ENCODE results near the gene NKD1.
"Not testable (repeated sequence)": the region's sequence is repeated elsewhere in the genome, so short reads cannot be mapped to it uniquely, and the experiment has no call there.

The NKD1 gene

DNA sequence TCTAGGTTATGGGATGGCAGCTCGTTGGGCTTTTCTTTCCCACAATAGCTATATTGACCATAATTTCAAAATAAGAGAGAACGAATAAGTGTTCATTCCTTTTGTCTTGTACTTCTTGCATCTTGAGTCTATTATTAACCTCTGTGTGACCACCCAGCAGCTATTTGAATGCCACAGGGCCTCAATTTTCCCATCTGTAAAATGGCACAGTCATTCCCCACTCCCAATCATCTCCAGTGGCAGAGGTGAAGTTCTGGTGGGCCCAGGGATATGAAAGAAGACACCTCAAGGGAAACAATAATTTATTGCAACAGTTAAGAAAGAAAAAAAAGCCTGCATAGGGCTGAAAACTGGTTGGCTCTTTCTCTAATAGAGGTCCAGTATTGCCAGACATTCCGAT is 28.6 kb upstream of the NKD1 start:
- DNase-seq (ENCODE audit: low spot score) = no peak

DNA sequence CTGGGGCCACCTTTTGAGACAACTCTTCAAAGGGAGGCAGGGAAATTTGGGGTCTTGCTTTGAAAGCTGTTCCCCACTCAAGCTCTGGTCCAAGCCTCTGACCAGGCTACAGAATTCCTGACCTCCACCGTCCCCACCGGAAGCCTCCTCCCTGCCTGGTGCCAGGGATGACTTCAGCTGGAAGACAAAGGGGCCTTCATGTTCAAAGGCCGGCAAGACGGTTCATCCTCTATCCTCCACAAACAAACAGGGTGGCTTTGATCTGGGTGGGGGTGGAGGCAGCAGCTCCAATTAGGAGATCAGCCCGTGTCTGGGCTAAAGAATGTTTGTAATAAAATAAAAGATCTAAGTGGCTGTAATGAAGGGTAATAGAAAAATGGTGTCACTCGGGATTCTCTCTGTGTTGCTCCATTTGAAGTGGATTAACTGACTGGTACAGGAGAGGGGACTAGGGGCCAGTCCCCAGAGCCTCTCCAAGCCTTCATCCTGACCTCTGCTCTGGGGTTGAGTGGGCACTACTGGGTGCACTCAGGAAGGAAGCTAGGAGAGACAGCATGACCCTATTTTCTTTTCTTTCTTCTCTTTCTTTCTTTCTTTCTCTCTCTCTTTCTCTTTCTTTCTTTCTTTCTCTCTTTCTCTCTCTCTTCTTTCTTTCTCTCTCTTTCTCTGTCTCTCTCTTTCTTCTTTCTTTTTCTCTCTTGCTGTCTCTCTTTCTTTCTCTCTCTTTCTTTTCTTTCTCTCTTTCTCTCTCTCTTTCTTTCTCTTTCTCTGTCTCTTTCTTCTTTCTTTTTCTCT is 27.5 kb upstream of the NKD1 start:
- no peak for DNase-seq (ENCODE audit: low spot score)

DNA sequence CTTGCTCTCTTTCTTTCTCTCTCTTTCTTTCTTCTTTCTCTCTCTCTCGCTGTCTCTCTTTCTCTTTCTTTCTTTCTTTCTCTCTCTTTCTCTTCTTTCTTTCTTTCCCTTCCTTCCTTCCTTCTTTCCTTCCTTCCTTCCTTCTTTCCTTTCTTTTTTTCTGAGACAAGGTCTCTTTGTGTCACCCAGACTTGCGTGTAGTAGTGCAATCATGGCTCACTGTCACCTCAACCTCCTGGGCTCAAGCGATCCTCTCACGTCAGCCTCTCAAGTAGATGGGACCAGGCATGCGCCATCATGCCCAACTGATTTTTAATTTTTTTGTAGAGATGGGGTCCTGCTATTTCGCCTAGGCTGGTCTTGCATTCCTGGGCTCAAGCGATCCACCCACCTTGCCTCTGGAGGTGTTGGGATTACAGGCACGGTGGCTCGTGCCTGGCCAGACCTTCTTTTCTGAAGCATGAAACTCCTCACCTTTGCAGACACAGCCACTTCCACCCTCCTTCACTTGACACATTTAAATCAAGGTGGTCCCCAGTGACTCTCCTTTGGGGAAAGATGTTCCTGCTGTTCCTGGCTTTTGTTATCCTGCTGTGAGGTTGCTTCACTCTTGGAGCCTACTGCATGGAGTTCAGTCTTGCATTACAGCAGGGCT is 26.8 kb upstream of the NKD1 start:
- no peak for DNase-seq (ENCODE audit: low spot score)

DNA sequence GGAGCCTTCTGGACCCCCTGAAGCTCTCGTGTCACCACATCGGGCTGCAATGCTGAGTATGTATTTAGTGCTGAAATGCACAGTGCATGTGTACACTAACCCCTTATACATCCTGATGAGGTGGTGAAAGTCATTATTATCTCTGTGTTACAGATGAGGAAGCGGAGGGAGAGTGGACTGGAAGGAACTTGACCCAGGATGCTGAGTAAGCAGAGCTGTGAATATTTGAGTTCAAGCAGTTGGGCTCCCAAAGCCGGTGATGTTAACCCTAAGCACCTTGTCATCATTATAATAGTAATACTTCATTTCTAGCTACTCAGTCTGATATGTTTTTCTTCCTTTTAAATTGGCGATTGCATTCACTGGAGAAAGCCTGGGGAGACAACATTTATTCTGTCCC is 25.9 kb upstream of the NKD1 start:
- no peak for DNase-seq (ENCODE audit: low spot score)

DNA sequence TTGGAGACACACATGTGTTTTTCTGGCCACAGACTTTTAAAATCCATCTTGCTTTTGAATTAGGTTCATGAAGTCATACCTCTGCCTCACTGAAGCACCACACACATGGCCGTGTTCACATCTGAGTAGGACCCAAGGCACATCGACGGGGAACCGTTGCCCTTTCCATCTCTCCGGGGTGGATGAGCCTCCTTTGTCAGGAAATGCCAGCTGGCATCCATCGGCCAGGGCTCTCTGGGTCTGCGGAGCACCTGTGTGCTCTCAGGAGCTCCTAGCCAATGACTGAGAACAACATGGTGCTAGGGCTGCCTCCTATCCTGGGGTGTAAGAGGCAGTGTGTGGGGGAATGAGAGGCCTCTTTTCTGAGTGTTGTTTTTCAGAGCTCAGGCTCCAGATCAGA is 24.5 kb upstream of the NKD1 start:
- DNase-seq (ENCODE audit: low spot score) = no peak

DNA sequence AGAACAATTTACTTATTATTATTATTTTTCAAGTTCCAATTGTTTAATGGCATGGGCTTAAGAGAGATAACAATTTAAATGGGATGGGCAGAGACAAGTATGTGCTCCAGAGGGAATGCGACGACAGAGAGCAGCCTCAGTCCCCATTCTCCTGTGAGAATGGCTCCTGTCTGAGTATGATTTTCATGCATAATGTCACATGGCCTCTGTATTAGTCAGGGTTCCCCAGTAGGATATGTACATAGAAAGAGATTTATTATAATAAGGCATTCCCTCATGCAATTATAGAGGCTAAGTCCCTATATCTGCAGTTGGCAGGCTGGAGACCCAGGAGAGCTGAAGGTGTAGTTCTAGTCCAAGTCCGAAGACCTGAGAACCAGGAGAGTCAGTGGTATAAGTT is 22.9 kb upstream of the NKD1 start:
- DNase-seq (ENCODE audit: low spot score) = no peak

DNA sequence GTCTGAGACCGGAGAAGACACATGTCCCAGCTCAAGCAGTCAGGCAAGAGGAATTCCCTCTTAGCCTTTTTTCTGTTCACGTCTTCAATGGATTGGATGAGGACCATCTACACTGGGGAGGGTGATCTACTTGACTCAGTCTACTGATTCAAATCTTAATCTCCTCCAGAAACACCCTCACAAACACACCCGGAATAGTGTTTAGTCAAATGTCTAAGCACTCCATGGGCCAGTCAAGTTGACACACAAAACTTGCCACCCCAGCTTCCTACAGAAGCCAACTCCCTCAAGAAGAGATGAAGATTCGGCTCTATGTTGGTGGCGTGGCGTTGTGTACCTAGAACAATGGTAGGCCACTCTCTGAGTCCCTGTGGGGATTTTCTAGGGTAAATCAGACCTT is 22.5 kb upstream of the NKD1 start:
- no peak for DNase-seq (ENCODE audit: low spot score)

DNA sequence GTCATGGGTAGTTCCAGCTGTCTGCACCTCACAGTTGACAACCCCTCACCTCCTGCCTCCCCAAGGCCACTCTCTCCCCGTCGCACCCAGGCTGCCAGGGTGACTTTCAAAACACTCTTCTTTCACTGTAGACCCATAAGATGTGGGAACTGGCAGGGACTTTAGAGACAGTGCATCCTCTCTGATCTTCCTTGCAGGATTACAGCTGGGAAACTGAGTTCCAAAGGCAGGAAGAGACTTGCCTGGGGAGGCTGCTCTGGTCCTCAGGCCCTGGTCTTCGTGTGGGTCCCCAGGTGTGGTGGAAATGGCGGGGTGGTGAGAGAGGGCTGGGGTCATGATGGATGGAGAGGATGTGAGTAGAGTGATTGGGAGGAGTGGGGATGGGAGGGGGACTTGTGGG is 21.9 kb upstream of the NKD1 start:
- no peak for DNase-seq (ENCODE audit: low spot score)

DNA sequence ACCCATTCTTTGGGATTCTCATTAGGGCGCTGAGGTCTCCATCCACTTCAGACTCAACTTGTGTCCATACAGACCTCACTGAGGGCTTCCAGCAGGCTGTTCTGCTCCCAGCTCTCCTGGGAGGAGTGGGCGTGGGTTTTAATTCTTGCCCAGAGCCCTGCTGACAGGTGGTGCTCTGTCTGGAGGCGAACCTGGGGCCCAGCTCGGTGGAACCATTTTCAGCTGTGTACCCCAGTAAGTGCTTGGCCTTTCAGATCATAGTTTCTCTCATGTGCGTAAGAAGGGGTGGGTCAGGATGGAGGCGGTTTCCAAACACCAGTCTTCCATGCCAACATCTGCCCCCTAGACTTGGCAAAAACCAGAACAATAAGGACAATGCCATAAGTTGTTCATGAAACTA is 21.4 kb upstream of the NKD1 start:
- DNase-seq (ENCODE audit: low spot score) = no peak

DNA sequence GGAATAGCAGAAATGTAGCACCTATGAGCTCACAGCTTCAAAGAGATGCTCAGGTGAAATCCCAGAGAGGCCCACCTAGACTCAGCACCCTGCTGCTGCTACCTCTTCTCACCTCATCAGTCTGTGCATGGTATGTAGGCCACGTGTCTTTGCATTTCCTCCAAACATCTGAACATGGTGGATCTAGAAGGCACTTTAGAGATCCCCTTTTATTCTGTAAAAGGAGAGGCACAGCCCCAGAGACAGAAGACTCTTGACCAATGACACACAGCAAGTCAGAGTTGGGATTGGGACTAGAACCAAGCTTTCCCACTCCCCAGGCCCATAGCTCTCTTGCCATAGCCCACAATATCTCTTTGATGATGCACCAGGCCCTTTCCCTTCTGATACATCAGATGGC is 19.4 kb upstream of the NKD1 start:
- no peak for DNase-seq (ENCODE audit: low spot score)

DNA sequence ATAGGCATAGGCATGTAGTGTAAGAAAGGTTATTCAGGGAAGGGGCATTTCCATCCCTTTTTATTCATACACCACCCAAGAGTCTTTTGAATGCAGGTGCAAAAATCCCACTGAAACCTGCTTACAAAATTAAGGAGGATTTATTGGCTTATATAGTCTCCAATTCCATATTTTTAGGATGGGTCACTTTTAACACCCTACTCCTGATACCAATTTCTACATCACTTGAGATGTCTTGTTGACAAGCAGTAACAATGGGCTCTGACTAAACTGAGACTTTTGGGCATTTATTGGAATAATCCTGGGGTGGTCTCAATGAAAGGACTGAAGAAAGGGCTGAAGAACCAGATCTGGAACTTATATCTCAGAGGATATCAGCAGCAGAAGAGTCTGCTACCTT is 18.9 kb upstream of the NKD1 start:
- DNase-seq (ENCODE audit: low spot score) = no peak

DNA sequence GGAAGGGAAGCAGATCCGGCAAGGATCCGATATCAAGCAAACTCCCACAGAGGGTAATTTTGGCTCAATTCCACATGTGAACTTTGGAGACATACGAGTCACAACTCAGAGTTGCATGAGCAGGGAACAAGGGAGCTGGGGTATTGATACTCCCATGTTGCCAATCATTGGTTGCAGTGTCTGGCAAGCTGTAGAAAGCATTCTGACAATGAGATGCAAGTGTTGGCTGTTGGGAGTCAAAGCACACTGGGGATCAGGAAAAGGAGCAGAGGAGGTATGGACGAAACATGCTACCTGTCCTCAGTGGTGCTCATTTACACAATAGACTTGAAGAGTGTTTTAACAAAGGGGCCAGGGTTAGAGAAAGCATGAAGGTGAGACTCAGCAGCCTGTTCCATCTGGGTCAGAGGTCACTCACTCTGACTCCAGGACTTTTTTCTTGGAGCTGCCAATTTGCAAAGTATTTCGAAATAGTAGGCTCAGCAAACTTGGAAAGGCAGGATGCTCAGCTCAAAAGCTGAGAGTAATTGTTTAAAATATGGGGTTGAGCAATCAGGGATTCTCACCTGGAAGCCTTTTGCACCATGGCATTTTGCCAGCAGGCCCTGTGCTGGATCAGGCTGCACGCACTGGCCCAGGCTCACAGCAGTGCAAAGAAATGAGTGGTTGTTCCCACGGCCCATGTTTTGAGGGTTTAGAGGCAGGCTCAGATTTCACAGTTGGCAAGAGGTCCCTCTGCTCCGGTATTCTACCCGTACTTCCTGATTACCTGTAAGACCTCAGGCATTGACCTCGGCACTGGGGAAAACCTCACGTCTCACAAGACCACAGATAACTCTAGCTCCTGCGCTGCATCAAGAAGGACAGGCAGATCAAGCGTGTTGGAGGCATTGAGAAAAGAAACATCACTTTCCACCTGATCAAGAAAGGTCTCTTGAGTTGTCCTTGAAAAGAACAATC is 17.6 kb upstream of the NKD1 start:
- DNase-seq (ENCODE audit: low spot score) = no peak

DNA sequence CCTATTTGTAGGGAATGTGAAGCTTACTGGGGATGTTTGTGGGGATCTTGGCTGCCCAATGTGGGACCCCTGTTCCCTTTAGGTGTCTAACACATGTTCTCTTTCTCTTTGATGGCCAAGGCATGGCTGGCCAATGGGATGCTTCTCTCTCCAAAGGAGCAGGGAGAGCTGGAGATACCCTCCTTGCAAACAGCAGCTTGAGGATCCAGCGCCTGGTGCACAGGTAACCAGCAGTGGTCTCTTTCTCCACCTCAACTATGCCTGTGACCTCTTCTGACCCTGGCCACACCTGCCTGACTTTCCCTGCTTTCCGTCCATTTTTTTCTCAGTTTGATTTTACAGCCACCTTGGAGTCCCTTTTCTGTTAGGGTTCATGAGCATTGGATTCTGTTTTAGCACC is 16.8 kb upstream of the NKD1 start:
- no peak for DNase-seq (ENCODE audit: low spot score)

DNA sequence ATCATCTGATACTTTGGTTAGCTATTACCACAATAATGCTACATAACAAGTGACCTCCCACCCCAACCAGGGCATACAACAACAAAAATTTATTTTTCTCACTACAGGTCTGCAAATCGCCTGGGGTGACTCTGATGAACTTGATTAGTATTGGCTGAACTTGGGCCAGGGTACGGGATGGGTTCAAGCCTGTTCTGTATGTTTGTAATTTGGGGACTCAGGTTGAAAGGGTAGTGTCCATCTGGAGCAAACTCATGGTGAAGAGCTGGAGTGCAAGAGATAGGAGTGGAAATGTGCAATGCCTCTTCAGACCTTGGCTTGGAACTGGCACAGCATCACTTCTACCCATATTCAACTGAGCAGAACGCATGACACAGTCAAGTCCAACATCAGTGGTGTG is 16.3 kb upstream of the NKD1 start:
- DNase-seq (ENCODE audit: low spot score) = no peak

DNA sequence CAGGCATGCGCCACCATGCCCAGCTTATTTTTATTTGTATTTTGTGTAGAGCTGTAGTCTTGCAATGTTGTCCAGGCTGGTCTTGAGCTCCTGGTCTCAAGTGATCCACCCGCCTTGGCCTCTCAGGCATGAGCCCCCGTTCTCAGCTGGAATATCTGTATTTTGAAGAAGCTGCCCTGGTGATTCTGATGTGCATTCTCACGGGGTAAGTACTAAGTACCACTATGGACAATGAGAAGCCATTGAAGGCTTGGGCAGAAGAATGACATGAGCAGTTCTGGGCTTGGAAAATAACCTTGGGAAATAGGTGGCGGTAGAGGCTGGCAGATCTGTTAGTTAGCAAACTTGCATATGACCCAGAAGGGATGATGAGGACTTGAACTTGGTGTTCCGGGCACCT is 15.6 kb upstream of the NKD1 start:
- no peak for DNase-seq (ENCODE audit: low spot score)

DNA sequence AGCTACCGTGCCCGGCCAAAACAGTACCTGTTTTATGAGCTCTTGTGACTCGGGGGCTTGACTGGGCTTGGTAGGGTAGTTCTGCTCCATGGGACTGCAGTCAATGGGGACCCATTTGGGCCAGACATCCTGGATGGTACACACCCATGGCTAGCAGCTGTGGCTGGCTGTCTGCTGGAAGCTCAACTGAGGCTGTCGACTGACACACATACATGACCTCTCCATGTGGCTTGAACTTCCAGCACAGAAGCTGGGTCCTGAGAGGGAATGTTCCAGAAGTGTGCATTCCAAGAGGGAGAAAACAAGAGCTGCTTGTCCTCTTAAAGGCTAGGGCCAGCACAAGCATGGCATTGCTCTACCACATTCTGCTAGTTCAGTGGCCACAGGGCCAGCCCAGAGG is 14.9 kb upstream of the NKD1 start:
- no peak for DNase-seq (ENCODE audit: low spot score)

DNA sequence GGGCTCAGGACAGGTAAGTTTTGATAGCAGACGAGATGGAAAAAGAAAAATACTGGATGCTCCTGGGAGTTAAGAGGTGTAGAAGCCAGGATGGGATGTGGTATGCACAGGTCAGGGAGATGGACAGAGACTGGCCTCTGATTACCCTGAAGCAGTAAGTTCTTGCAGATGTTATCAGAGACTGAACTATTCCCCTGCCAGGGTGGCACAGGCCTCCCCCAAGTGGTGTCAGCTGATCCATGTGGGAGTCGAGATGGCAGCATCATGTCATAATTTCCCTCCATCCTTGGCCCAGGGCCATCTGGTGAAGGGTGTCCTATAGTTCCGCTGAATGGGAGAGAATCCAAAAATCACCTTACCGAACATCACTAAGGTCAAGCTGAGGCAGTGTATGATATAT is 14.1 kb upstream of the NKD1 start:
- no peak for DNase-seq (ENCODE audit: low spot score)

DNA sequence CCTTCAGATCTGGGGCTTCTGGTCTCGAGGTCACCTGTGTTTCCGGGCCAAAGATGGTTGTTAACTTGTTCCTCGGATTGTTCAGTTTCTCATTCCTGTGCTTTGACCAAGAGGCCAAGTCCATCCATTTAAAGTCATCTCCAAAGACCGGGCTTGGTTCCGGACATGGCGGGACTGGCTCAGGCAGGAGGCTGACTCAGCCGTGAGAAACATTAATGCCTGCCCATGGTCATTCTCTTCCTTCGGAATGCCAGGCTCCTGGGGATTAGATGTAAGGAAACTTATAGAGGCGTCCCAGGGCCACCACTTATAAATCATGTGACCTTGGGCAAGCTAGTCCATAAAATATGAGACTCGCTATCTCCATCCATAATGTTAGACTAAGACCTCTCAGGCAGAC is 13.6 kb upstream of the NKD1 start:
- no peak for DNase-seq (ENCODE audit: low spot score)

DNA sequence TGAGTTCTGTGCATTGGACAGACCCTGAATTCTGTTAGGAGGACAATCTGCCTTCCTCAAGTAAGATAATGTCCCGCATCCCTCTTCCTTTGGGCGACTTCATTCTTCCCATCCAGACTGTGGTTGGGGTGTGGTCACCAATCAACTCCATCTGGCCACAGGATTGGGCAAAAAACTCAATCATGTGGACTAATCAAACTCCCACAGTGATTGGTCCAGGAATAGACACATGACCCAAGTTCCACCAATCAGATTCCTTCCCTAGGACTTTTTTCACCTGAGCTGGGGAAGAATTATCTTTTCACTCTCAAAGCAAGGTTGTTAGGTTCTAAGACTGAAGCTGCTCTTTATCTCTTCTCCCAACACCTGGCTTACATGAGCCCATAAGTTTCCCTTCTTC is 13.2 kb upstream of the NKD1 start:
- DNase-seq (ENCODE audit: low spot score) = no peak

DNA sequence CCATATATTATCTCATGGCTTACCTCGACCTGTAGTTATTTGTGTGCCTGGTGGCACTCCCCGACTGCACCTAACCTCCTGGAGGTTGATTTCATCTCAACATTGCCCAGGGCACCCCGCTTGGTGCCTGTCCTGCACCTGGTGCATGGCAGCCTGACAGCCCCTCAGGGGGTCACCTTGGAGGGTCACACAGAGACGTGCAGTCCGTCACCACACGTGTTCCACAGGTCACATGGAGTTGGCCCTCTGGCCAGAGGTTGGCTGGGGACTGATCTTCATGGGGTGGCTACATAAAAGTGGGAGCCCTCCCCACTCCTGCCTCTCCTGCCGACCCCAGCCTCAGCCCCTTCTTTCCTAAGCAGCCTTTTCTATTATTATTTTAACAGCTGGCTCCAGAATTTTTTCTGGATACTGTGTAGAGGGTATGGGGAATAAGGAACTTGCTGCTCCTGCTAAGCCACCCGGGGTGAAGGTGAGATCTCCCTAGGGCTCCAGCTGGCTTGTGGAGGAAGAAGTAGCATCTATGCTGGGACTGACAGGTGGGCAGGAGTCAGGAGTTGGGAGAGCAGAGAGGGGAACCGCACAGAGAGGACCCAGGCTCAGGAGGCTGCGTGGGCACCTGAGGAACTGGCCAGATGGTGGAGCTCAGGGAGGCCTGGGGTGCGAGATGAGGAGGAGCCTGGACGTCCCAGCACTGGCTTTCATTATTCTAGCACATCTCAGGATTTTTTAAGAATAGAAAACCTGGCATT is 12.5 kb upstream of the NKD1 start:
- no peak for DNase-seq (ENCODE audit: low spot score)

DNA sequence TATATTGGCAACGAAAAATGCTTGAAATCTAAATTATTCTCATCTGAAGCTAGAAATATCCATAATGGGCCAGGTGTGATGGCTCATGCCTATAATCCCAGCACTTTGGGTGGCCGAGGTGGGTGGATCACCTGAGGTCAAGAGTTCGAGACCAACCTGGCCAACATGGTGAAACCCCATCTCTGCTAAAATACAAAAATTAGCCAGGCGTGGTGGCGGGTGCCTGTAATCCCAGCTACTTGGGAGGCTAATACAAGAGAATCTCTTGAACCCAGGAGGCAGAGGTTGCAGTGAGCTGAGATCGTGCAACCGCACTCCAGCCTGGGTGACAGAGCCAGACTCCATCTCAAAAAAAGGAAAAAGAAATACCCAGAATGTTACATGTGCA is 11.9 kb upstream of the NKD1 start:
- DNase-seq (ENCODE audit: low spot score) = not testable (repeated sequence)

All from hematopoietic multipotent progenitor cell treated with erythropoietin and hydrocortisone succinate and interleukin-3 and kit ligand, for 15 days (in vitro differentiated cells).